ENCODE data around the gene TMEM167B. TPM values are rescaled to one million over a fixed set of nuclear protein-coding genes. Genes with fewer than 3 reads are reported as not detected.

TMEM167B gene
- total RNA-seq, 6 donors from 2014 or later = 13.2 to 43.6 (median 30.5) TPM

GRCh38 chr1:109118089-109118488, 27.5 kb downstream of the TMEM167B start:
- H3K36me3 ChIP-seq = no peaks in the 10 kb centered on the region
- 76 to 82% methylated on average over 3 of the region's 3 CpGs for WGBS, 2 donors
- H3K4me3 ChIP-seq = no peak overlapping the region
- H3K9me3 ChIP-seq = no peaks in the 10 kb centered on the region
- peaks cover 0 to 10% (median 4%) of the 10 kb centered on the region in 4 donors for H3K27me3 ChIP-seq
- no peak for ATAC-seq (ENCODE audit: low FRiP score in 2 of 2)
- peaks cover 11 to 14% (median 13%) of the 10 kb centered on the region in 4 donors for H3K4me1 ChIP-seq
- DNase-seq = no peak
- no peak overlapping the region for H3K27ac ChIP-seq
- TF ChIP-seq CTCF (IDR thresholded peaks at IDR 0.05) (no peak), EP300 (IDR thresholded peaks at IDR 0.05) (no peak), POLR2AphosphoS5 (IDR thresholded peaks at IDR 0.05) (no peak), POLR2A (IDR thresholded peaks at IDR 0.05) (no peak)

GRCh38 chr1:109120356-109120755, 29.8 kb downstream of the TMEM167B start:
- Histone ChIP-seq H3K9me3 (no peaks in the 10 kb centered on the region), H3K4me3 (no peak overlapping the region), H3K27ac (no peak overlapping the region), H3K27me3 (no peaks in the 10 kb centered on the region), H3K36me3 (no peaks in the 10 kb centered on the region), H3K4me1 (no peaks in the 10 kb centered on the region)
- WGBS, 2 donors = 93 to 95% methylated on average over 5 of the region's 5 CpGs
- no peak for DNase-seq
- ATAC-seq (ENCODE audit: low FRiP score in 2 of 2) = no peak
- no peak for TF ChIP-seq CTCF (IDR thresholded peaks at IDR 0.05)
- no peak for TF ChIP-seq POLR2AphosphoS5 (IDR thresholded peaks at IDR 0.05)
- TF ChIP-seq EP300 (IDR thresholded peaks at IDR 0.05) = no peak
- no peak for TF ChIP-seq POLR2A (IDR thresholded peaks at IDR 0.05)

GRCh38 chr1:109131059-109131458, 40.5 kb downstream of the TMEM167B start:
- DNase-seq (no peak), ATAC-seq (ENCODE audit: low FRiP score in 2 of 2) (no peak)
- Histone ChIP-seq H3K4me1 (peaks cover 7 to 10% (median 9%) of the 10 kb centered on the region in 4 donors), H3K27ac (no peak overlapping the region), H3K4me3 (no peak overlapping the region), H3K9me3 (no peaks in the 10 kb centered on the region), H3K36me3 (no peaks in the 10 kb centered on the region), H3K27me3 (no peaks in the 10 kb centered on the region)
- TF ChIP-seq POLR2AphosphoS5 (IDR thresholded peaks at IDR 0.05) (no peak), EP300 (IDR thresholded peaks at IDR 0.05) (no peak), POLR2A (IDR thresholded peaks at IDR 0.05) (no peak), CTCF (IDR thresholded peaks at IDR 0.05) (no peak)
- whole genome bisulfite sequencing, 2 donors = 91% methylated on average over 2 of the region's 2 CpGs

GRCh38 chr1:109131800-109132199, 41.2 kb downstream of the TMEM167B start:
- no peaks in the 10 kb centered on the region for H3K9me3 ChIP-seq
- no peaks in the 10 kb centered on the region for H3K36me3 ChIP-seq
- no peaks in the 10 kb centered on the region for H3K27me3 ChIP-seq
- peaks cover 7 to 10% (median 9%) of the 10 kb centered on the region in 4 donors for H3K4me1 ChIP-seq
- H3K4me3 ChIP-seq = no peak overlapping the region
- ATAC-seq (ENCODE audit: low FRiP score in 2 of 2) = no peak
- H3K27ac ChIP-seq = no peak overlapping the region
- no peak for DNase-seq
- TF ChIP-seq CTCF (IDR thresholded peaks at IDR 0.05) (no peak), POLR2A (IDR thresholded peaks at IDR 0.05) (no peak), POLR2AphosphoS5 (IDR thresholded peaks at IDR 0.05) (no peak), EP300 (IDR thresholded peaks at IDR 0.05) (no peak)

GRCh38 chr1:109133002-109133706, 42.6 kb downstream of the TMEM167B start:
- H3K27ac ChIP-seq = peak overlapping the region in 1 of 4 donors; percentile 71
- H3K27me3 ChIP-seq = no peaks in the 10 kb centered on the region
- peaks cover 7 to 10% (median 9%) of the 10 kb centered on the region in 4 donors for H3K4me1 ChIP-seq
- DNase-seq (no peak), ATAC-seq (ENCODE audit: low FRiP score in 2 of 2) (no peak)
- TF ChIP-seq POLR2AphosphoS5 (IDR thresholded peaks at IDR 0.05) (no peak), CTCF (IDR thresholded peaks at IDR 0.05) (no peak), POLR2A (IDR thresholded peaks at IDR 0.05) (no peak)
- no peaks in the 10 kb centered on the region for H3K36me3 ChIP-seq
- H3K9me3 ChIP-seq = no peaks in the 10 kb centered on the region
- 68 to 75% methylated on average over 4 of the region's 4 CpGs for WGBS, 2 donors
- no peak overlapping the region for H3K4me3 ChIP-seq
